Measurements from ENCODE around the gene TRIML1.
"Not testable (repeated sequence)": the region's sequence is repeated elsewhere in the genome, so short reads cannot be mapped to it uniquely, and the experiment has no call there.

The TRIML1 gene

DNA sequence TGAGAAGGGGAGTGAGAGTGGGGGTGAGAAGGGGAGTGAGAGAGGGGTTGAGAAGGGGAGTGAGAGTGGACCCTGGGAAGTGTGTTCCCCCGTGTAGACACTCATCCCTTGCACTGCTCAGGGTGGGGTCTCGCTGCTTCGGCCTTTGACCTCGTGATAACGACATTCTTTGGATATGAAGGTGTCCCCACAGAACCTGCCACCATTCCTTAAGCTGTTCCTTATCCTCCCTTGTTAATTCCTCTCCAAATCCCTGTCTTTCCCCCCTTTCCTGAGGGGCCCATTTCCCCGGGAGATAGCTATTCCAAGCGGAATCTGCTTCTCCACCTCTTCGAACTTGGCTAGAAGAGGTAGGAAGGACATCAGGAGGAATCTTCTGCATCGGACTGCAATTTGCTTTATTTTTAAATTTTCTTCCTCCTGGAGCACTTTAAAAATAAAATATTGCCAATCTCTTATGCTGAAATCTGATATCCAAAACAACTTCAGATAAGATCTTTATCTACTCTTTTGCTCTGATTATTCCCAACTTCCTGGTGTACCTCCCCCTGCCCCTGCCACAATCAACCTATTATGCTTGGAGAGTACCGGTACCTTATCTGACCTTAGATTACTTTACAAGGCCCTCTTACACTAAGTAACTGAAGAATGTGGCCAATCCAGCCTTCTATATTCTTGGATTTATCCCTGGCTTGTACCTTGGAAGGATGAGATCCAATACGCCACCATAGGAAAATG, 15.6 kb downstream of the TRIML1 start:
- no peak for DNase-seq

DNA sequence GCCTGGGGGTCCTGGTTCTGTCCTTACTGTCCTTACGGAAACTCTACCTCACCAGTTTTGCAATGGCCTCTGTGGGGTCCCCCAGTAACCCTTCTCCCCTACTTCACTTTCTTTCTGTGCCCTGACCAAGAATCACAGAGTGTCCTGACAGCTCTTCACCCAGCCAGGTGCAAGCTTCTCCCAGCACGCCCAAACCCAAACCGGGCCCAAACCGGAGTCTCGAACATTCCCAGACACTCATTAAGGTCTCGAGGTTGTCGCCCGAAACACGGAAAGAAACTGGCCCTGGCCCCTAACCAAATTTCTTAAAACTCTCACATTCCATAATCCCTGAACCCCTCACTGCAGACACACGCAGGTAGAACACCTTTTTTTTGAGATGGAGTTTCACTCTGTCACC, 19.1 kb downstream of the TRIML1 start:
- DNase-seq: no peak

DNA sequence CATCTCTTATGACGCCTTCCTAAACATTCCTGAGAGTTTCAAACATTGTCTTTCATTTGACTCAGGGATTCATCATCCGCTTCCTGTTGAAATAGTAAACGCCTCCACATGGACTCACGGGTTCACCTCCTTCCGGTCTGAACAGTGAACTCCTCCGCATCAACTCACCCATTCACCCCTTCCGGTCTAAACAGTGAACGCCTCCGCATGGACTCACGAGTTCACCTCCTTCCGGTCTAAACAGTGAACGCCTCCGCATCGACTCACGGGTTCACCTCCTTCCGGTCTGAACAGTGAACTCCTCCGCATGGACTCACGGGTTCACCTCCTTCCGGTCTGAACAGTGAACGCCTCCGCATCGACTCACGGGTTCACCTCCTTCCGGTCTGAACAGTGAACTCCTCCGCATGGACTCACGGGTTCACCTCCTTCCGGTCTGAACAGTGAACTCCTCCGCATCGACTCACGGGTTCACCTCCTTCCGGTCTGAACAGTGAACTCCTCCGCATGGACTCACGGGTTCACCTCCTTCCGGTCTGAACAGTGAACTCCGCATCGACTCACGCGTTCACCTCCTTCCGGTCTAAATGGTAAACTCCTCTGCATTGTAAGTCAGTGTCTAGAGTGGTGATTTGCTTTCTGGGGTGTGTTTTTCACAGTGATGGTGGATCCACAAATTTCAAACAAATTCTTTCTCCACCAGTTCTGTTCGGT, 20.4 kb downstream of the TRIML1 start:
- DNase-seq: not testable (repeated sequence)

DNA sequence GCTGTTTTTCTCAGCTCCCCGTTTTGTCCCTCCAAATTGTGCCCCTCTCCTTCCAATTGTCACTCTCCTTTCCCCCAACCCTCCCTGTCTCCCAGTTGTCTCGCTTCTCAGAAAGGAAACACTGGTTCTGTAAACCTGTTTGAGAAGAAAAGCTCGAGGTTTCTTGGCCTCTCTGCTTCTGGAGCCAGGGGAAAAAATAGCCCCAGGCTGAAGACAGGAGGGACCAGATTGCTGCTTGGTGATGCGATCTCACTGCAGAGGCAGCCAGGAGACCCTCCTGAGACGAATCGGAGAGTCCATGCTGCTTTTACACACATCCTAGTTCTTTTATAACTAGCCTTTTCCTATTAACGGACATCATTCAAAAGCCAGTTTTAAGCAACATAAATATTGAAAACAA, 21.2 kb downstream of the TRIML1 start:
- no peak for DNase-seq

DNA sequence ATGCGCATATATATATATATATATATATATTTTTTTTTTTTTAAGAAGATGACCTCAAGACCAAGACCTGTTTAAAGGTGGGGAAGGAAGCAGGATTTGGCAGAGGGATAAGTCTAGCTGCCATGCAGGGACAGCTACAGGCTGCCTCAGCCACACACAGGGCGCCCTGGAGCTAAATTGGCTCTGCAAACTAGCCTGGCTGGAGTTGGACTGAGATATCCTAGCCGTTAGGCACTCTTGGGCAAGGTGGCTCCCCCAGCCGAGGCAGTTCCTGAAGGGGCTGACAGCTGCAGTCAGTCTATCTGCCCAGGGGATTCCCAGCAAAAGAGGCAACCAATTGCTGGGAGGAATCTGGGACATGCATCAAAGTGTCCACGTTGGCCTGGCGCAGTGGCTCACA, 21.9 kb downstream of the TRIML1 start:
- DNase-seq: no peak

DNA sequence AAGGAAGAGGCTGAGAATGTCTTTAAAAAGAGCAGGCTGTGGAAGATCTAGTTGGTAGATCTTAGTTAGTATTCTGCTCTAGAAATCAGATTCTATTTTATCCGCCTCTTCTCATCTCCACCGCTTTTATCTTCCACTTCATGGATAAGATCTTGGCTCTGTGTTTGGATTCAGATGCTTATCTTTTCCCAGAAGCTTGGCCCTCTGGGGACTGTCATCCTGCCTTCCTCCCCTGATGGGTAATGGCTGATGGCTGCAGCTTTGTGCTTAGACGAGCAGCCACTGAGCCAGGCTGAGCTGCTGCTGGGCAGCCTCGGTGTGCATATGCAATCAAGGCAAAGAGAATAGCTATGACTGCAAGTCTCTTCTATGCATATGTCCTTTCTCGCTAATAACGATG, 23.5 kb downstream of the TRIML1 start:
- DNase-seq: no peak

DNA sequence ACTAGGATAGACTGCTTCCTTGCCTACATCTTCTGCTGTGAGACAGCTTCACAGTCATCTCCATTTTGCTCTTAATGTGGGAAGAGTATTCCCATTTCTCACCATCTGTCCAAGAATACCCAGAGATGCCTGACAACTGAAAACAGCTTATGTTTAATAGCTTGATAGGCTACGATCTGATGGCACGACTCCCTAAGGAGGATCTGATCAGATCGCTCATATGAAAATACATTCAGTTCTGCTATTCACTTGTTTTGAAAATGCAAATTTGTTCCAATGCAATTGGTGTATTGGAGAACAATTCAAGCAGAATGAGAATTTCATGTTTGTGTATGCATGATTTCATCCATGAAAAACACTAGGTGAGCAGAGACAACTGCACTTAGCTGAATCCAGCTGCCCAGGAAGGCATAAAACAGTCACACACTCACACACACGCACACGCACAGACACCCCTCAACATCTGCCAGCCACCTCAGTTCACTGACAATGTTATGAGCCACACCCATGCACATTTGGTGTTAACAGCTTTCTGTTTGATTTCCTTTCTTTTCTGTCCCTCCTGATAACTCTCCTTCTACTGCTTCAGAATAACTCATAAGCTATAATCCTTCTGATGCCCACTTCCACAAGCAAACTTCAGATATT, 29.6 kb downstream of the TRIML1 start:
- no peak for DNase-seq

DNA sequence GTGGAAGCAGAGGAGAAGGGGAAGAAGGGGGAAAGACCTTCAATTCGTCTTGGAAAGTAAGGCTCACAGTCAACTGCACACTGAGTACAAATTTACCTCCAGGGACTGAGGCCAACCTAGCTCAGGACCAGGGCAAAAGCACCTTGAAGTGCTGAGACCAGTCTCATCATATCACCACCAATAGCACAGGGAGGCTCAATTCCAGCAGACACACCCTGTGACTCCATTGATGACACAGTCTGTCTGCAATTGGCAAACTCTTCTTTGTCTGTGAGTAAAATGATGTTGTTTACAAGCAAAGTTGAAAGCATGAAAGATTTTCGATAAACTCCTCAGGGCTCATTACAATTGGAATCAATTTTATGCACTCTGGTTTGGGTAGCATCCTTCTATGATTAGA, 32.3 kb downstream of the TRIML1 start:
- no peak for DNase-seq

DNA sequence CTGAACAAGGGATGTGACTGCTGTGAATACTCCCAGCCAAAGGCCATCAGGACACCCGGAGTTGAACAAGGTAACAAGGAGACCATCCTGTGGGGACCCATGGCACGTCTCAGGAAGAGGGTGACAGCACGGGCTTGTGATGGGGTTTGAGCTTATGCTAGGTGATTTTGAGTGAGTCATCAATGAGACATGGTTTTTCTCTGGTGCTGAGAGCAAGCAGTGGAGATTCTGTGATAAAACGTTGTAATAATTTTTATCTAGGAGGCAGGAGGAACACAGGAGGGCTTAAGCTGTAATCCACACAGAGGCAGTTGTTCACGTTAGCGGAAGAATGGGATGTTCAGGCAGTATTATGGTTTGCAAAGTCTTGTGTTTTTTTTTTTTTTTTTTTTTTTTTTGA, 36.0 kb downstream of the TRIML1 start:
- DNase-seq: no peak

DNA sequence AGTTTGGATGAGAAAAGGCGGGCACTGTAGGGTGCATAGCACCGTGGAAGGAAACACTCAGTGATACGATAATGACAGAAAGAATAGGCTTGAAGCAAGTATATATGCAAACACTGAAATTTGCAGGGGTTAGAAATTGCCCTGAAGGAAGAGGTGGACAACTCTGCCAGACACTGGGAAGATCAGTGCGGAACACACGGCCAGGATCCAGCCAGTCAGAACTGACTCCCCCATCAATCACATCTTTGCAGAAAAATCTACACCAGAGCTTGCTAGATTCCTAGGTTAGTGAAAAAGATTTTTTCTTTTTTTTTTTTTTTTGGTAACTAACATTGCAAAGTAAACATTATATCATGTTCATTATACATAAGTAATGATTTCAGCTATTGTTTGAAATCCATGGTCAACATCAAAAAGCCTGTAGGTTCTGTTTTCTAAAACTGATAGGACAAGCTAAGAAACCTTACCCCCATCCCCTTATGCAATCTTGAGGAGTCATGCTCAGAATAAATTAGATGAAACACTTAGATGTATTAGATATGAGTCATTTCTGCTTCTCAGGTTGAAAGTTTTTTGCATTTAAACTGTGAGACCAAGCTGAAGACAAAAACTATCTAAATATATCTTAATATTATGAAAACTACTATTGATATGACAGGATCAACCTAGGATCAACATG, 38.9 kb downstream of the TRIML1 start:
- no peak for DNase-seq

DNA sequence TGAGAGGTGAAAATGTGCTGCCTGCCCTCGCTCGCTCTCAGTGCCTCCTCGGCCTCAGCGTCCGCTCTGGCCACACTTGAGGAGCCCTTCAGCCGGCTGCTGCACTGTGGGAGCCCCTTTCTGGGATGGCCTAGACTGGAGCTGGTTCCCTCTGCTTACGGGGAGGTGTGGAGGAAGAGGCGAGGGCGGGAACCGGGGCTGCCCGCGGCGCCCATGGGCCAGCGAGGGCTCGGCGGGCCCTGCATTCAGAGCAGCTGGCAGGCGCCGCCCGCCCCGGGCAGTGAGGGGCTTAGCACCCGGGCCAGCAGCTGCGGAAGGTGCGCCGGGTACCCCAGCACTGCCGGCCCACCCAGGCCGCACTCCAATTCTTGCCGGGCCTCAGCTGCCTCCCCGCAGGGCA, 39.6 kb downstream of the TRIML1 start:
- no peak for DNase-seq

DNA sequence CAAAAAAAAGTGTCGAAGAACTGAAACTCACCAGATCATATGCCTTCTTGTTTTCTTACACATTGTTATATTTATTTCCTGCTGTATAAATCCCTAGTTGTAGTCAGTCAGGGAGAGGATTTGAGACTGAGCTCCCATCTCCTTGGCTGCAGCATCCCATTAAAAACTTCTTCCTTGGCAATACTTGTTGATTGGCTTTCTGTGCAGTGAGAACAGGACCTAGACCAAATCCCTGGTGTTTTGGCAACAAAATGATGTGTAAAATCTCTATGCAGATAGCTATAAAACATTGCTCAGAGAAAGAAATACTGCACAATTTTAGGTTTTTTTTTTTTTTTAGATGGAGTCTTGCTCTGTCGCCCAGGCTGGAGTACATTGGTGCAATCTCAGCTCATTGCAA, 47.9 kb downstream of the TRIML1 start:
- DNase-seq: no peak

DNA sequence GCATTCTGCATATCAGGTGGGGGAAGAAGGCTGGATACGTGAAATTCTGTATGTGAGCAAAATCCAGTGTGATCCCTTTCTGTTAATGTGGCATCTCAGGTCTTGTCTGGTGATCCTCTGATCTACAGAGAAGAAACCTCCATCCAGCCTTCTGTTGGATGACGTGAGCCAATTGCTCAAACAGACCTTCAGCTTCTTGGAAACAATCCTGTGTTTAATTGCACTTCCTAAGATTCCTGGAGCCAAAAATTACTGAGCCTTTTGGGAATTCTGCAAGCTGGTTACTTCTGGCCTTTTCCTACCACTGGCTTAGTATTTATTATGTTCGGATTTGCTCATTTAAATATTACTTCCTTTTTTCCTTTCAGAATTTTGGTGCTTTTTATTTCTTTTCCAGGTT, 51.2 kb downstream of the TRIML1 start:
- DNase-seq: no peak

DNA sequence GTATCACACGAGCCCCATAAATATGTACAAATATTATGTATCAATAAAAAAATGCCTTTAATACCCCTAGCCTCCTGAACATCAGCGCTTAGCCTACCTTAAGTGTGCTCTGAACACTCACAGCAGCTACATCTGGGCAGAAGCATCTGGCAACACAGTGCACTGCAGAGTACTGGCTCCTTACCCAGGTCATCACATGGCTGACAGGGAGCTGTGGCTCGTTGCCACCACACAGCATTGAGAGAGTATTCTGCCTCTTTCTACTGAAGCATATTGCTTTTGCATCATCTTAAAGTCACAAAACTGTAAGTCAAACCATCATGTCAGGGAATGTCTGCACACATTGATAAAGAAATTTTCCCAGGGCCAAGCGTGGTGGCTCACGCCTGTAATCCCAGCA, 55.2 kb downstream of the TRIML1 start:
- peak; percentile 55 for DNase-seq

DNA sequence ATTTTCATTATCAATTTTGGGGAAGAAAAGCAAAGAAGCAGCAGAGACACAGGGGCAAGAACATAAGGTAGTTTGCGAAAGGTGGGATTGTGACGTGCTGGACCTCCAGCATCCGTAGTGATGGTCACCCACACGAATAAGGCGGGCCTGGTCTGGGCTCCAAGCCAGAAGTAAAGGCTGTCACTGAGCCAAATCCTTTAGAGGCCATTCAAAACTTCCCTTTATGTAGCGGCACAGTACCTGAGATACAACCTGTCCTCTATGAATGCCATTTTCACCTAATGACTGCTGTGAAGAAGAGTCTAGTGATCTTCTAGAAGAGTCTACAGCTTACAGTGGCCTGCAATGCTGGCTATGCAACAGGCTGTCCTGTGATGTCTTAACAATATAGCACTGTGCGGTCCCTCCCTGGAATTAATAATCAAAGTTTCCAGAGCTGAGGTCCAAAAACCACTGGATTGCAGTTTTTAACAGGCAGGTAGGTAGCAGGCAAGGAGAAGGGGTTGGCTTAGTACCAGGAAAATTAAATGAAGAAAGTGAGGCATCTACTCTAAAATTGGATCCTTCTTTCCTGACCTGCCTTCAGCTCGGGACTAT, 56.2 kb downstream of the TRIML1 start:
- DNase-seq: peak; percentile 67

DNA sequence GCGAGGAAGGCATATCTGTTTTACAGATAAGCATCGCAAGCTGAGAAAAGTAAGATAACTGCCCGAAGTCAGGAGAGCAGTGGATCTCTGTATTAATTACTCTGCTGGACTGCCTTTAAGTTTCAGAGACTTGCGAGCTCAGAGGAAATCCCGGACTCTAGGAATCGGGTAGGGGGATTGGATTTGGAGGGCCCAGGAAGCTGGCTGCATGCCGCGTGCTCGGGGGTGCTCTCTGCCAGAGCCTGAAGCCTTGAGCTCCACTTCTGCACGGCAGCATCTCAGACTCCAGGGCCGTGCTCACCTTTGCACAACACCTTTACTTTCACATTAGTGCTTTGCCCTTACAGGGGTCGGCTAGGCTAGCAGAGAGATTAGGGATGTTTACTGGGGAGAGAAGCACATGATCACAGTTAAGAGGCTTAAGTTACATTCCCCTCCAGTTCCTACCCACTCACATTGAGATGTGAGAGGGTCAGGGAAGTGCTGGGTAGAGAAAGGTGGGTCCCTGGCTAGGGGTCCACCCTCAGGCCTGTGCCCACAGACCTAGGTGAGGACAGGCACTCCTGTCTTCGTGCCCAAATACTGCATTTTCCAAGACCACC, 57.0 kb downstream of the TRIML1 start:
- no peak for DNase-seq

Data from femur (tissue), 1 donor.